Esophagus squamous epithelium (tissue), 5 donors: ENCODE measurements around the gene DDX11. TPM values are rescaled to one million over a fixed set of nuclear protein-coding genes. Genes with fewer than 3 reads are reported as not detected.

Source experiments
- DNase-seq: peaks from one replicate; lab custom pipeline; 2025; lab: John Stamatoyannopoulos, UW
- H3K27ac ChIP-seq, 4 donors: fragments of 200-600 bp; sonication (generic); one replicate each; pipeline ENCODE4 v1.5.1; 2016 to 2019; ENCODE audit warnings: mild to moderate bottlenecking in 1 of 4
- H3K27me3 ChIP-seq, 4 donors: fragments of 200-600 bp; sonication (generic); 1 replicate in 3 of 4; 2 replicates in 1 of 4; pipeline versions ENCODE4 v1.5.1 to v1.6.0; 2017 to 2021; ENCODE audit warnings: antibody characterized with exemption in 1 of 4
- H3K36me3 ChIP-seq, 3 donors: fragments of 200-600 bp; sonication (generic); one replicate each; pipeline ENCODE4 v1.5.1; 2016 to 2019
- H3K4me1 ChIP-seq, 3 donors: fragments of 200-600 bp; sonication (generic); one replicate each; pipeline ENCODE4 v1.5.1; 2017 to 2019
- H3K4me3 ChIP-seq, 4 donors: fragments of 200-600 bp; sonication (generic); 1 replicate in 3 of 4; 2 replicates in 1 of 4; pipeline ENCODE4 v1.5.1; 2016 to 2019; ENCODE audit warnings: mild to moderate bottlenecking in 2 of 4, moderate library complexity in 1 of 4
- H3K9me3 ChIP-seq, 3 donors: fragments of 200-600 bp; sonication (generic); one replicate each; pipeline ENCODE4 v1.5.1; 2016 to 2019
- CTCF ChIP-seq, 6 experiments: fragments of 450-650 bp in 4 of 6; fragments of 200-600 bp in 2 of 6; sonication (generic) in 2 of 6; IDR thresholded peaks; one replicate each; pipeline ENCODE4 v1.5.1; 2016 to 2019; ENCODE audit warnings: antibody characterized with exemption in 6 of 6, mild to moderate bottlenecking in 4 of 6, moderate library complexity in 4 of 6
- POLR2A ChIP-seq, 4 donors: fragments of 450-650 bp; IDR thresholded peaks; one replicate each; pipeline ENCODE4 v1.6.1; 2017; ENCODE audit warnings: antibody characterized with exemption in 4 of 4, mild to moderate bottlenecking in 4 of 4, moderate library complexity in 3 of 4
- WGBS, 2 donors: methylation state at CpG; one replicate each; pipeline ENCODE4 v1.1.5; 2018; 5-methylcytosine and 5-hydroxymethylcytosine counted together
- intact Hi-C: fragments of 100-400 bp; cut with DNase I; formaldehyde crosslinking; loops from one replicate; pipeline ENCODE4 v1.15.0; 2022
- total RNA-seq, 4 donors: library from RNA; depleted of rRNA; stranded (reverse); fragments of >200 nt; gene quantifications; one replicate each; pipeline ENCODE4 v1.1.0, GENCODE V29; 2016
- donor health status: DM: yes; HTN: yes; CAD: no.

The DDX11 gene
- total RNA-seq, 4 donors from 2014 or later = 9.1 to 39.9 (median 23.5) TPM

- no peak for DNase-seq
- intact Hi-C loops = no loop called here
- Histone ChIP-seq H3K4me1 (peaks cover 0 to 10% (median 0%) of the 10 kb centered on the region in 3 donors), H3K9me3 (no peaks in the 10 kb centered on the region), H3K36me3 (no peaks in the 10 kb centered on the region), H3K27me3 (peaks cover 0 to 49% (median 0%) of the 10 kb centered on the region in 4 donors), H3K27ac (no peak overlapping the region), H3K4me3 (no peak overlapping the region)
- no peak for TF ChIP-seq CTCF (IDR thresholded peaks at IDR 0.05)
- no peak for TF ChIP-seq POLR2A (IDR thresholded peaks at IDR 0.05)
- 51 to 58% methylated on average over 3 of the region's 3 CpGs for WGBS, 2 donors
Measured at GRCh38 chr12:31033146-31033545, 40.5 kb upstream of the DDX11 start.

- no peak overlapping the region for H3K27ac ChIP-seq
- H3K4me1 ChIP-seq = peaks cover 0 to 10% (median 0%) of the 10 kb centered on the region in 3 donors
- no peak for TF ChIP-seq CTCF (IDR thresholded peaks at IDR 0.05)
- TF ChIP-seq POLR2A (IDR thresholded peaks at IDR 0.05) = no peak
- H3K4me3 ChIP-seq = no peak overlapping the region
- no peaks in the 10 kb centered on the region for H3K9me3 ChIP-seq
- no peaks in the 10 kb centered on the region for H3K36me3 ChIP-seq
- intact Hi-C loops = no loop called here
- DNase-seq = no peak
- WGBS, 2 donors = 86 to 87% methylated on average over 6 of the region's 6 CpGs
- H3K27me3 ChIP-seq = peaks cover 0 to 54% (median 0%) of the 10 kb centered on the region in 4 donors
Measured at GRCh38 chr12:31033681-31034080, 40.0 kb upstream of the DDX11 start.

- TF ChIP-seq CTCF (IDR thresholded peaks at IDR 0.05) = no peak
- no peak for TF ChIP-seq POLR2A (IDR thresholded peaks at IDR 0.05)
- Histone ChIP-seq H3K27me3 (peaks cover 0 to 60% (median 0%) of the 10 kb centered on the region in 4 donors), H3K4me3 (no peak overlapping the region), H3K27ac (no peak overlapping the region), H3K9me3 (no peaks in the 10 kb centered on the region), H3K4me1 (peaks cover 0 to 10% (median 0%) of the 10 kb centered on the region in 3 donors), H3K36me3 (no peaks in the 10 kb centered on the region)
- intact Hi-C loops = no loop called here
- DNase-seq = no peak
- WGBS, 2 donors = 70 to 83% methylated on average over 2 of the region's 3 CpGs
Measured at GRCh38 chr12:31034372-31034771, 39.3 kb upstream of the DDX11 start.

GRCh38 chr12:31035226-31035625, 38.4 kb upstream of the DDX11 start:
- H3K4me1 ChIP-seq = peaks cover 0 to 10% (median 0%) of the 10 kb centered on the region in 3 donors
- intact Hi-C loops = no loop called here
- TF ChIP-seq POLR2A (IDR thresholded peaks at IDR 0.05) = no peak
- no peak for TF ChIP-seq CTCF (IDR thresholded peaks at IDR 0.05)
- peaks cover 0 to 64% (median 0%) of the 10 kb centered on the region in 4 donors for H3K27me3 ChIP-seq
- no peak overlapping the region for H3K27ac ChIP-seq
- DNase-seq = no peak
- no peak overlapping the region for H3K4me3 ChIP-seq
- no peaks in the 10 kb centered on the region for H3K36me3 ChIP-seq
- 45 to 52% methylated on average over 4 of the region's 4 CpGs for whole genome bisulfite sequencing, 2 donors
- no peaks in the 10 kb centered on the region for H3K9me3 ChIP-seq

GRCh38 chr12:31035967-31036665, 37.5 kb upstream of the DDX11 start:
- H3K27ac ChIP-seq = no peak overlapping the region

More at GRCh38 chr12:31035967-31036665, 37.5 kb upstream of the DDX11 start:
- Histone ChIP-seq H3K27me3 (peaks cover 0 to 64% (median 0%) of the 10 kb centered on the region in 4 donors), H3K4me1 (peaks cover 0 to 10% (median 0%) of the 10 kb centered on the region in 3 donors), H3K4me3 (no peak overlapping the region), H3K9me3 (no peaks in the 10 kb centered on the region), H3K36me3 (no peaks in the 10 kb centered on the region)
- no peak for DNase-seq
- no peak for TF ChIP-seq CTCF (IDR thresholded peaks at IDR 0.05)
- TF ChIP-seq POLR2A (IDR thresholded peaks at IDR 0.05) = no peak
- intact Hi-C loops = no loop called here
- WGBS, 2 donors = 46 to 48% methylated on average over 3 to 4 of the region's 4 CpGs
